H1 (cell line): Measurements from ENCODE around the gene ST6GALNAC3. TPM values are rescaled to one million over a fixed set of nuclear protein-coding genes. Genes with fewer than 3 reads are reported as not detected.

Experiments
- BCL11A ChIP-seq, 2 experiments: IDR thresholded peaks; one replicate each; pipeline ENCODE4 v1.6.1; 2011; ENCODE audit warnings: low read depth in 2 of 2, low read length in 2 of 2, mild to moderate bottlenecking in 2 of 2
- BRCA1 ChIP-seq: IDR thresholded peaks from 2 replicates; pipeline ENCODE4 v1.6.1; 2012; ENCODE audit warnings: low read depth, low read length, improper control_type of control experiment
- CEBPB ChIP-seq: IDR thresholded peaks from 2 replicates; pipeline ENCODE4 v1.6.1; 2012; ENCODE audit warnings: low read depth, low read length
- CHD1 ChIP-seq: IDR thresholded peaks from 2 replicates; pipeline ENCODE4 v1.6.1; 2012; ENCODE audit warnings: low read depth, low read length, improper control_type of control experiment
- CHD2 ChIP-seq: IDR thresholded peaks from 2 replicates; pipeline ENCODE4 v1.6.1; 2012; ENCODE audit warnings: low read length, improper control_type of control experiment
- FOSL1 ChIP-seq: IDR thresholded peaks from 2 replicates; pipeline ENCODE4 v1.6.1; 2011; ENCODE audit warnings: mild to moderate bottlenecking, low read depth, low read length, moderate library complexity; ENCODE audit not compliant: insufficient read depth
- KDM5A ChIP-seq: fragments of 200-600 bp; IDR thresholded peaks from 2 replicates; pipeline ENCODE4 v1.7.1; 2012; ENCODE audit warnings: mild to moderate bottlenecking, low read length, inconsistent platforms, mixed read lengths
- NANOG ChIP-seq: IDR thresholded peaks from 2 replicates; pipeline ENCODE4 v1.6.1; 2011; ENCODE audit warnings: low read length, low read depth, mild to moderate bottlenecking, inconsistent platforms; ENCODE audit not compliant: insufficient read depth, poor library complexity, severe bottlenecking
- RFX5 ChIP-seq: IDR thresholded peaks from 2 replicates; pipeline ENCODE4 v1.6.1; 2011; ENCODE audit warnings: low read depth, low read length, improper control_type of control experiment, borderline replicate concordance
- RNF2 ChIP-seq: fragments of 200-900, 300-1000 bp; sonication (generic); IDR thresholded peaks from 2 replicates; pipeline ENCODE4 v1.7.1; 2016; ENCODE audit warnings: borderline replicate concordance, low read depth, mild to moderate bottlenecking, antibody characterized with exemption, low read length; ENCODE audit not compliant: poor library complexity, severe bottlenecking; ENCODE audit errors: missing control alignments
- polyA plus RNA-seq, 7 experiments: library from polyadenylated mRNA; depleted of rRNA in 3 of 7; stranded (reverse) in 5 of 7; unstranded in 2 of 7; fragments of >200 nt in 5 of 7; fragments of 200-250 nt in 2 of 7; gene quantifications; 1 replicate in 5 of 7; 2 replicates in 1 of 7; 4 replicates in 1 of 7; pipeline versions ENCODE4 v1.2.1 to v1.2.3, GENCODE V29; 2011 to 2013; ENCODE audit warnings: missing spikeins in 2 of 7, mixed read lengths in 2 of 7
- total RNA-seq: library from RNA; stranded (reverse); fragmentation: NEBNext Ultra II Directional; extraction: Animal tissue kit (Norgen Biotek cat#: 25700); gene quantifications from 2 replicates; pipeline ENCODE4 v1.2.1, GENCODE V29; 2021

Gene ST6GALNAC3
- total and polyA plus RNA-seq, 2 of the 8 experiments (the other 6 are each of a cell fraction or from before 2014, with no cell fraction given): 4.9 to 19.0 TPM

DNA sequence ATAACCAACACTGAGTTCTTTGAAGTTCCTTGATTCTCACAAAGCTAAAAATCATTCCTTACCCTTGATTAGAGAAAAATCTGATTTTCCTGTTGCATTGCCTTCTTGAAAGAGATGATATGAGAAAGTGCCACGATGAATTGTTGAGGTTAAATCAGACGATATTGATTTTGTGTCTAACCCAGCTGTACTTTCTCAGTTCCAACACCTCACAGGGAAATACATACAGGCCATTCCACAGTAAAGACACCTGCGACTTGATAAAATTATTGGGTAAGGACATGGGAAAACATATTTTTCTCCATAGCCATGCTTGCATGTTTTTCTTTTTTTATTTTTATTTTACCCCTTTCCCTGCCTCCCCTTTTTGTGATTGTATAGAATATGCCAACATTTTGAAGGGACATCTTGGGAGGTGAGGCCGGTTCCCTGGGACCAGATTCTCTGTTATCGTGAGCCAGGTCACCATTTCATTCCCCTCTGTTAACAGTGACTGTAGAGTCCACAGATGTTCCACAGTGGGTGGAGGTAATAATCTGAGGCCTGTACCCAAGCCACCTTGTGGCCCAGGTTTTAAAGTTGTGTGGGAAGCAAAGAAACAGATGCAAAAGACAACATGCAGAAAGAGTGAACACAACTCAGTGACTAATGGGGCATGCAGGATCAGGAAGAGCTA is 537.4 kb downstream of the ST6GALNAC3 start (continued):
- TF ChIP-seq BRCA1: no peak
- TF ChIP-seq CHD1: no peak
- no peak for TF ChIP-seq NANOG
- TF ChIP-seq CHD2: no peak
- TF ChIP-seq BCL11A (IDR thresholded peaks at IDR 0.05; ENCODE audit: low read depth in 2 of 2, low read length in 2 of 2): no peak
- TF ChIP-seq RNF2: no peak
- TF ChIP-seq FOSL1: no peak
- TF ChIP-seq RFX5: no peak
- TF ChIP-seq CEBPB: no peak
- TF ChIP-seq KDM5A: no peak
